GM19023 (cell line): ENCODE data around the gene ANKMY1.

Experiments used
- ATAC-seq: cut with Tn5 transposase; IDR thresholded peaks from one replicate; pipeline ENCODE4 v1.9.1; 2021; ENCODE audit warnings: mild to moderate bottlenecking, moderate library complexity; ENCODE audit not compliant: unreplicated experiment

ANKMY1 gene, protein sequence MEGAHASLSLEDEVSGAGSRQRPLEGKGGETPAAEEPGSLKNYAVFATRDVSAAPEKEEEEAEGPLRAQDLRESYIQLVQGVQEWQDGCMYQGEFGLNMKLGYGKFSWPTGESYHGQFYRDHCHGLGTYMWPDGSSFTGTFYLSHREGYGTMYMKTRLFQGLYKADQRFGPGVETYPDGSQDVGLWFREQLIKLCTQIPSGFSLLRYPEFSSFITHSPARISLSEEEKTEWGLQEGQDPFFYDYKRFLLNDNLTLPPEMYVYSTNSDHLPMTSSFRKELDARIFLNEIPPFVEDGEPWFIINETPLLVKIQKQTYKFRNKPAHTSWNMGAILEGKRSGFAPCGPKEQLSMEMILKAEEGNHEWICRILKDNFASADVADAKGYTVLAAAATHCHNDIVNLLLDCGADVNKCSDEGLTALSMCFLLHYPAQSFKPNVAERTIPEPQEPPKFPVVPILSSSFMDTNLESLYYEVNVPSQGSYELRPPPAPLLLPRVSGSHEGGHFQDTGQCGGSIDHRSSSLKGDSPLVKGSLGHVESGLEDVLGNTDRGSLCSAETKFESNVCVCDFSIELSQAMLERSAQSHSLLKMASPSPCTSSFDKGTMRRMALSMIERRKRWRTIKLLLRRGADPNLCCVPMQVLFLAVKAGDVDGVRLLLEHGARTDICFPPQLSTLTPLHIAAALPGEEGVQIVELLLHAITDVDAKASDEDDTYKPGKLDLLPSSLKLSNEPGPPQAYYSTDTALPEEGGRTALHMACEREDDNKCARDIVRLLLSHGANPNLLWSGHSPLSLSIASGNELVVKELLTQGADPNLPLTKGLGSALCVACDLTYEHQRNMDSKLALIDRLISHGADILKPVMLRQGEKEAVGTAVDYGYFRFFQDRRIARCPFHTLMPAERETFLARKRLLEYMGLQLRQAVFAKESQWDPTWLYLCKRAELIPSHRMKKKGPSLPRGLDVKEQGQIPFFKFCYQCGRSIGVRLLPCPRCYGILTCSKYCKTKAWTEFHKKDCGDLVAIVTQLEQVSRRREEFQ

DNA sequence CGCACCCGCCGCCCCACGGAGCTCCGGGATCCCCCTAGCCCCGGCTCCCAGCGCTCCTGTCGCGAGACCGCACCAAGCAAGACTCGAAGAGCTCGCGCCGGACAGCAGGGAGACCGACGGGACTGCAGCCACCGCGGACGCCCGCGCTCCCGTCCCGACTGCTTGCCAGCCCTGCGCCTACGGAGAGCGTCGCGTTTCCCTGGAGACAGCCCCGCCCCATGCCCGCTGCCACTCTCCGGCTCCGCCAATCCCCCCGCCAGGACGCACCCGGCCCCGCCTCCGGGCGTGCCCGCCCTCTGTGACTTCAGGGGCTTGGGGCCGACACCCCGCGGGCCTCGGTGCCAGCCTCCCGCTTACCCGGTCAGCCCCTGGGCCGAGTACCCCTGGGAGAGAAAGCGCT is at the start of gene ANKMY1:
ANKMY1 (minus strand) TSS at position 181 of the 400 bp plus-strand sequence. CDS start 653 bp downstream, outside the sequence.
- no peak for ATAC-seq

DNA sequence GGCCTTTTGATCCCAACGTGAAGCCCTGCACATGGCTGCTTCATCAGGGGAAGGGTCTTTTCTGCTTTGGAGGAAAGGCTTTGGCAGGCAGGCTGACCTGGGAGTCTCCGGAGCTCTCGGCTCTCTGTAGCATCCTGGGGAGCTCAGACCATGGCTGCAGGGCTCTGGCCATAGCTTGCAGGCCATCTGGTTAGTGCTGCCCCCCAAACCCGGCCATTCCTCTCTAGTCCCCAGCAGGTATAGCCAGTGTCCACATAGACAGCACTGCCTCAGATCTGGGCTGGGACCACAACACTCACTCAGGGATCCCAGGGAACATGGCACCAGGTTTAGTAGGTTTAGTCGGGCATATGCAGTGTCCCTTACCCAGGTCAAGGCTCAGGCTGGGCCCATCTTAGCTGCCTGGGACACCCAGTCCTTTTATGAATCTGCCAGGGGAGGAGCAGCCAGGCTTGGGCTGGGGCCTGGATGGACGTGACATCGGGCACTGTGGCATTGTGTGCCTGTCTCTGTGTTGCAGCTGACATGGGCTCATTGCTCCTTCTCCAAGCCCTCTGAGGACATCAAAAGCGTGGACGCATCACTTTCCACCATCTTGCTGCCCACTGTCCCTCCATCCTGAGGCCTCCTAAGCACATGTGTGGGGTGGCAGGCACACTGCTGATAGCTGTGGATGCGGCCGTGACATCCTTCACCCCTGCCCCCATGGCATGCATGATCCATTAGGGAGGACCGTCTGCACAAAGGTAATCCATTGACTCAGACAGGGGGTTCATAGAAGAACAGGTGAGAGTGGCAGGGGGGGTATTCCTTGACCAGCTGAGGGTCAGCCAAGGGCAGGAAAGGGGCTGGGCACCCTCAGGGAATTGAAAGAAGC is 48.3 kb upstream of the ANKMY1 start:
- no peak for ATAC-seq

DNA sequence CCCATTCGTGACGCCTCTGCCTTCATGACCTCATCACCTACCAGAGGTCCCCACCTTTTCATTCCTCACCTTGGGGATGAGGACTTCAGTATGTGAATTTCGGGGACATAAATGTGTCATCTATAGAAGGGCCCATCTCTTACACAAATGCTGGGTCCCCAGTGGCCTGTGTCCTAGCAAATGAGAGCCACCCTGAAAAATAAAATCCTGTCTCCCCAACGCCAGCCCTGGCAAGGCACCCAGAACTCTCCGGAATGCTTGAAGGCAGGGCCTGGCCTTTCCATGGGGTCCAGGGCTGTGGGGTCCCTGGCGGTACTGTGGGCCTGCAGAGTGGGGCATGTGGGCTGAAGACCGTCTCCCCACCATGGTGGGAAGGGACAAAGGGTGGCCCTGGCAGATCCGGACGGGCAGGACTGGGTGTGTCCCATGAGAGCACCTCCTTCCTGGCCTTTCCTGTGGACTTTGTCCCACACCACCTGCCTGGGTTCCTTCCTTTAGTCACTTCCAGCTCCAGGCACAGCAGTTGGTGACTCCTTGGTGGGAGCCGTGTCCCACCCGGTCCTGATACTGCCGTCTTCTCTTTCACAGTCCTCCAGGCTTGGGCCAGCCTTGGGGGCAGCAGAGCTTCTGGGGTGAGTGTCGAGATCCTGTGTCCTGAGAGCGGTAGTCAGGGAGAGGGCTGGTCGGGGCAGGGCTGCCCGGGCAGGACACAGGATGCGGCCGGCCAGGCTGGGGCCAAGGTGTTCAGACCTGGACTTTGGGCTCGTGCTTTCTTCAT is 47.3 kb upstream of the ANKMY1 start:
- ATAC-seq = no peak

DNA sequence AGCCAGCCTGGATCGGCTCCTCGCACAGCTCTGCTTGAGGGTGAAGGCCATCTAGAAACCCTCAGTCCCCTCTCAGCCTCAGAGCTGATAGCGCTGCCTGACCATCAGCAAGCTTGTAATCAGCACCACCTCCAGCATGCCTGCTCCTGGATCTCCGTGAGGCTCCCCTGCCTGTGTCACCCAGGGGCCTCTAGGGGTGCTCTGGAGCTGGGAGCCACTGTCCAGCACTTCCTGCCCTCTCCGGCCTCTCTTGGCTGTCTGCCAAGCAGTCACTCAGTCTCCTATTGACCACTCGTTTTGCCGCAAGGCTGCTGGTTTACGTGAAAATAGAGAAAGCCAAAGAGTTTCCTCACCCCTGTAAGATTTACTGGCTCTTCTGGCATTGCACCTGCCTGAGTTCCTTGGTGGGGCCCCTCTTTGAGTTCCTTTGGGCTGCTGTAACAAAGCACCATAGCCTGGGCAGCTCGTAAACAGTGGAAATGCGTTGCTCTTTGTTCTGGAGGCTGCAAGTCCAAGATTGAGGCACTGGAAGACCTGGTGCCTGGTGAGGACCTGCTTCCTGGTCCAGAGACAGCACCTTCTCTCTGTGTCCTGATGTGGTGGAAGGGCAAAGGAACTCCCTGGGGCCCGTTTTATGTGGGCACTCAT is 46.6 kb upstream of the ANKMY1 start:
- no peak for ATAC-seq

DNA sequence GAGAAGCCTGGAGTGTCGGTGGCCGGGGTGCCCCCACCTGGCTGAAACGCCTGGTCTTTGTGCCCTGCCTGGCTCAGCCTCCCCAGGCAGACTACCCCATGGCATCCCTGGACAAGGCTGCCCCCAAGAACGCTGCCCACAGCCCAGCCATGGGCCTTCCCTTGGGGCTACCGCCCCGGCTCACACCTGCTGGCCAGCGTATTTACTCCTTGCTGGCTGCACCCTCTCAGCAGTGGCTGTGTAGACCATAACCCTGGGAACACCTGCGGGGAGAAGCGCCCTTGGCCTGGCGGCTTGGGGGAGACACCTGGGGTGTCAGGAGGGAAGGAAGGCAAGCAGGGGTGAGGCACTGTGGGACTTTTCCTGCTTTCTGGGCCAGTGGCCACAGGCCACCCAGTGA is 46.1 kb upstream of the ANKMY1 start:
- no peak for ATAC-seq

DNA sequence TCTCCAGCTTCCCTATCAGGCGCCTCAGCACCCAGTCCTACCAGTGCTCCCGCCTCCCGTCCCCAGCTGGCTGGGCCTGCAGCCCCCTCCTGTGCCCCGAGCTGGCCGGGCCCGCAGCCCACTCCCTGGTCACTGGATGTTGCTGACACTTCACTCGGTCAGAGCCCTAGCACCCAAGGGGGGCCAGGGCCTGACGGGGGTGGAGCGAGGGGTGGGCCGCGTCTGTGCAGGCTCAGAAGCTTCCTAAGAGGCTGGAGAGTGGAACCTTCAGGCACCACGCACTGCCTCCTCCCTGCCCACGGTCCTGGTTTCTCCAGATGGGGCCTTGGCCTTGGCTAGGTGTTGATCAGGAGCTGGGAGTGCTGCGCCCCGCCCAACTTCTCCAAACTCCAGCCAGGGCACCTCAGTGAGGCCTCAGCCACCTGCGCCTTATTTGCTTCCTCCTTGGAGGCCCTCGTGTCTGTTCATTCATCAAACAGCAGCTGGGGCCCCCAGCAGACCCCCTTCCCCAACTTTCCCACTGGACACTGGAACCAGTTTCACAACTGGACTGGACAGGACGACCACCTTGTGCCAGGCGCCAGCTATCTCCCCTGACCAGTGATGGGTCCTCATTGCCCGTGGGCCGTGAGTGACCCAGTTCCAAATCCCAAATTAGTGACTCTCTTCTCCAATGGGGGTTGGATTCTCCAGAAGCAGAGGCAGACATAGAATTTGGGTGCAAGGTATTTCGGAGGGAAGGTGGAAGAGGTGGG is 45.5 kb upstream of the ANKMY1 start:
- no peak for ATAC-seq

DNA sequence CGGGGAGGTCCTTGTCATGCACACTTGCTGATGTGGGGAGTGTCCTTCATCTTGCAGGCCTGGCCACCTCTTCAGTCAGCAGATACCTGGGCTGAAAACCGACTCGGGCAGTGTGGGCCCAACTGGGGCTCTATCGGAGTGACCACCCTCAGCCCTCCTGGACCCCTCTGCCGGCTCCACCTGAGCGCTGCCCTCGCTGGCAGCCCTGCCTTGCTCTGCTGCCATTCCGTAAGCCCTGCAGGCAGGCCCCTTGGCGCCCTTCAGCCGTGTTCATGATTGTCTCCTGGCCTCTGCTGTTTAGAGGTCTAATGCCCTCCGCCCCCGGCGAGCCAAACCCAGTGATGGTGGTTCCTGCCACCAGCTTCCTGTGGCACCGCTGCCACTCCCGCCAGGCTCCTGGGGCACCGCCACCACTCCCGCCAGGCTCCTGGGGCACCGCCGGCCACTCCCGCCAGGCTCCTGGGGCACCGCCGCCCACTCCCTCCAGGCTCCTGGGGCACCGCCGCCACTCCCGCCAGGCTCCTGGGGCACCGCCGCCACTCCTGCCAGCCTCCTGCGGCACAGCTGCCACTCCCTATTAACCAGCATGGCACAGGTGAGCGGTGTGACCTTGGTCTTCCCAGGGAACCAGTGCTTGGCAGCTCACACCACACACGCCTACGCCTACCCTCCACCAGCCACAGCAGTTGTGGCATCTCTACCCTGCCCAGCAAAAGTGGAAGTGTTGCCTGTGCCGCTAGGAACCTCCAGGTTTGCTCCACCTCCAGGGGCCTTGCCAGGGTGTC is 44.7 kb upstream of the ANKMY1 start:
- no peak for ATAC-seq

DNA sequence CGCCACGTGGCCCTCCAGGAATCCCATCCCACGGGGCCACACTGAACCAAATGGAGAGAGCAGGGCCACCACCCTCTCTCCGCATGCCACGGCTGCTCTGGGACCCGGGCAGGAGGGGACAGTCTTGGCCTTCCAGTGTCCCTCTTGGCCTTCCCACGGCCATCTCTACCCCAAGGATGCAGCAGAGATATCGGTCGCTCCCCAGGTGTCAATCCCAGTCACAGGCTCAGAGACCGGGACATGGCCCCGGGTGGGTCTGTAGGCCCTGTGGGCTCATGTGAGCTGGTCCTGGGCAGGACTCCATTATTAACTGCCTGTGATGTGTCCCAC is 44.0 kb upstream of the ANKMY1 start:
- no peak for ATAC-seq

DNA sequence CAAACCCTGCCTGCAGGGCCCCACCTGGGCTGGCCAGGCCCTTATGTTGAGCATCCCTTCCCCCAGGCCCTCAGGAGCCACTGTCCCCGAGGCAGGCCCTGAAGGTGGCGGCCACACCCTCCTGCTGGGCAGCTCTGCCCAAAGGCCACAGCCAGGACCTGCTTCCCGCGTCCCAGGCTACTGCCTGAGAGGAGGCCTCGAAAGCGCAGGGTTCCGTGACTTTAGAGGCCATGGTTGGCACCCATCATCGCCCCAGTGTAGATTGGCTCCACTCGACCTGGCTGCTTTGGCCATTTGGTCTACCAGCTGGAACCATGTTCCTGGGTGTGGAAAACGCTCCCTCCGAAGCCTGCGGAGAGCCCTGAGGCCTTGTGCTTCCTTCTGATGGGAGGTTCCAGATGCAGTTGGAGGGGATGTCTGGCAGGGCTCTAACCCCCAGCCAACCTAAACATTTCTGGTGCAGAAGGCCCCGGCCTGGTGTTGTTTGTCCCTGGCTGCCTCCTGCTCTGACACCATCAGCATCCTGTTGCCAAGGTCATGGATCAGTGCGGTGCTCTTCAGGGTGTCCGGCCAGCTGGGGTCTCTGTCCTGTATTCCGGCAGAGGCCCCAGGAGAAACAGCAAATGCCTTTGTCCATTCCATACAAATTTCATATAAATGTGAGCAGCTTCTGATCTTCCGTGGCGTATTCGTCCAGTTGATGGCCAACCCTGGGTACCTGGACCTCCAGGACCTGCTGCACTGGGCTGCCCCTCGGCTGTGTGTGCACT is 43.5 kb upstream of the ANKMY1 start:
- no peak for ATAC-seq

DNA sequence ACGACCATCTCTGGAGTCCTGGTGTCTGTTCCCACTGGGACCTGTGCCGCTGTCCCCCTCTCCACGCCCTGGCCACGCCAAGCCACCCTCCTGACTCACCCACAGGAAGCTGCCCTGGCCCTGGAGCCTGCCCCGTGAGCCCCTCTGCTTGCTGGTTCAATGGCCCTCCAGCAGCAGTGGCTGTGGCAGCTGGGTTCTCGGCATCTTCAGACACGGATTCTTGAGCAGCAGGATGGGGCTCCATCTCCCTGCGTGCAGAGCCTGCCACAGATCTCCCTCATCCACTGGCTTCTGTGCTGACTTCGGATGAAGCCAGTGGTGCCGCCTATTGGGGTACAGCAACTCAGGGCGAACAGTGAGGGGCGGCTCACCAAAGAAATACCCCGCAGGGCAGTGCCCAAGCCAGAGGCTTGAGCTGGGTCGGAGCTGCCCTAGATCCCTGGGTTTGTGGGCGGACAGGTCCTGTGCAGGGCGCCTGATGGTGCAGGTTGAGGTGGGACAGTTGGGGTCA is 42.7 kb upstream of the ANKMY1 start:
- ATAC-seq = no peak

DNA sequence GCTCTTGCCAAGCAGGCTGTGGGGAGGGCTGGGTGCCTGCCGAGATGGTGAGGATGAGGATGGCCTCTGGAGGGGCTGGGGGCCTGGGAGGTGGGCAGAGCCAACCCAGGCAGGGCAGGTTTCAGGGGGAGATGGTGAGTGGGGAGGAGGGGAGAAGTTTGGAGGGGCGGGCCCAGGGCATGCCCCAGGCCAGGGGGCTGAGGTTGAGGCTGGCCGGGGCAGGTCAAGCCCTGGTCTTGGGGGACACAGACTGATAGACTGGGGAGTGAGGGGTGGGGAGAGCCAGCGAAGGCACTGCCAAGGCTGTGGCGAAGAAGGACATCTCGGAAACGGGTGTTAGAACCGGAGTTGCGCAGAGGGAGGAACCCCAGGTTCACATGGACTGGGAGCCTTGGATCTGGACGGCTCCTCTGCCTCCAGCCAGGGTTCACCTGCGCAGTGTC is 41.4 kb upstream of the ANKMY1 start:
- ATAC-seq = no peak

DNA sequence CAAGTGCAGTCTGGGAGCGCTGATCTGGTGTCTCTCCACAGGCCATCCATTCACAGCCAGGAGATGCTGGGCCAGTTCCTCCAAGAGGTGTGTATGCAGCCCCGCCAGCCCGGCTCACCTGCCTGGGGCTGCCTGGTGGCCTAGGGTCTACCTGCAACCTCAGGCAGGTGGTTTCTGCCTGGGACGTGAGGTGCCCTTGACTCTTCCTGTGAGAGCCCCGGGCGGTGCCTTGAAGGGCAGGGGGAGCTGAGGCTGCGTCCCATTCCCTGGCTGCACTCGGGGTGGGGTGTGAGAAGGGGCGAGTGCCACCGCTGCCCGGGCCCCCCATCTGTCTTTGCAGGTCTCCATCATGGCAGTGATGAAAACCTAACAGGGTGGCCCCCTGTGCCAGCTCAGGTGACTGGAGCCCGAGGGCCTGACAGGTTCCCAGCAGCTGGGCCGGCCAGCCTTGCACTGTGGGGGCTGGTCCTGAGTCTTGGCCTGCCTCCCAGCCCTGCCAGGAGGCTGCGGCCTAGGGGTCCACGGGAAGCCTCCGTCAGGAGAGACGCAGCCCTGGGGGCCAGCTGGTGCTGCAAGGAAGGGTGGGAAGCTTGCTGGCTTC is 40.6 kb upstream of the ANKMY1 start:
- no peak for ATAC-seq

DNA sequence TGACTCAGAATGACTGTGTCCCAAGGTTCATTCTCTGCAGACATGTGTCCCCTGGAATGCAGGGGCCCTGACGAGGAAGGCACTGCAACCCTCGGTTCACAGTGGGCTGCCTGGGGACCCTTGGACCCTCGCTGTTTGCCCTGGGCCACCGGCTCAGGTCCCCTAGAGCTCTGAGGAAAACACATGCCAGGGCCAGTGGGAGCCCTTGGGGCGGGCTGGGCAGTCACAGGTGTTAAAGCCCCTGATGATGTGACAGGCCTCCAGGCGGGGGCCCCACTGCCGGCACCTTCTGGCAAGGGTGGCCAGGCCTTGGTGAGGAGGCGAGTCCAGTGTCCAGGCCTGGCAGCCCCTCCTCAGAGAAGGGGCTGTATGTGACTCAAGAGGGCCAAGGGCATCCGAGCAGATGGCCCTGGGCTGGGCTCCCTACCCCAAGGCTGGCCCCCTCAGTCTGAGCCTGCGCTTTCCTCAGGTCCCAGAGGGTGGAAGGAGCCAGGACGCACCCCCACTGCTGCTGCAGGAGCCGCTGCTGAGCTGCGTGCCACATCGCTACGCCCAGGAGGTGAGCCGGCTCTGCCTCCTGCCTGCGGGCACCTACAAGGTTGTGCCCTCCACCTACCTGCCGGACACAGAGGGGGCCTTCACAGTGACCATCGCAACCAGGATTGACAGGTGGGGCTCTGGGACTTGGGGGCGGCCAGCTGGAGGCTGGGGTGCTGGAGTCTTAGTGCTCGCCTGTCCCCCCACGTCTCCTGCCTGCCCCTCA is 39.8 kb upstream of the ANKMY1 start:
- no peak for ATAC-seq

DNA sequence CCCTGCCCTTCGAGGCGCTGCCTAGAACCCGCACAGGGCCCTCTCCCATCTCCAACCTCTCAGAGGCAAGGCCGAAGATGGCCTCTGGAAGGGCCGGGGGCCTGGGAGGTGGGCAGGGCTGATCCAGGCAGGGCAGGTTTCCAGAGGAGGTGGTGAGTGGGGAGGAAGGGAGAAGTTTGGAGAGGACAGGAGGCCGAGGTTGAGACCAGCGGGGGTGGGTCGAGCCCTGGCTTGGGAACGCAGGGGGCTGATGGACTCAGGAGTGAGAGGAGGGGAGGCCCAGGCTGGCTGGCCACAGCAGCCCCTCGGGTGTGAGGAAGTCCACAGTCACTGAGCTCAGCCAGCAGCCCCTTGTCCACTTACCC is 39.2 kb upstream of the ANKMY1 start:
- ATAC-seq = no peak

DNA sequence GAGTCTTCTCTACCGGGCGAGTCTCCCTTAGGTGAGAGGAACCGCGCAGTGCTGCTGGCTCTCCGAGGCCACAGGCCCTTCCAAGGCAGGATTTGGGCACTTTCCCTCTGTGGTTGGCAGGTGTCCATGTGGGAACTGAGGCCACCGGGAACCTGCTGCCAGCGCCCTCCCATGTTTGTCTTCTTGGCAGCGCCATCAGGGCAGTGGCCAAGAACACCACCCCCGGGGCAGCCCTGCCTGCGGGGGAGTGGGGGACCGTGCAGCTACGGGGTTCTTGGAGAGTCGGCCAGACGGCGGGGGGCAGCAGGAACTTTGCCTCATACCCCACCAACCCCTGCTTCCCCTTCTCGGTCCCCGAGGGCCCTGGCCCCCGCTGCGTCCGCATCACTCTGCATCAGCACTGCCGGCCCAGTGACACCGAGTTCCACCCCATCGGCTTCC is 38.7 kb upstream of the ANKMY1 start:
- ATAC-seq = no peak

DNA sequence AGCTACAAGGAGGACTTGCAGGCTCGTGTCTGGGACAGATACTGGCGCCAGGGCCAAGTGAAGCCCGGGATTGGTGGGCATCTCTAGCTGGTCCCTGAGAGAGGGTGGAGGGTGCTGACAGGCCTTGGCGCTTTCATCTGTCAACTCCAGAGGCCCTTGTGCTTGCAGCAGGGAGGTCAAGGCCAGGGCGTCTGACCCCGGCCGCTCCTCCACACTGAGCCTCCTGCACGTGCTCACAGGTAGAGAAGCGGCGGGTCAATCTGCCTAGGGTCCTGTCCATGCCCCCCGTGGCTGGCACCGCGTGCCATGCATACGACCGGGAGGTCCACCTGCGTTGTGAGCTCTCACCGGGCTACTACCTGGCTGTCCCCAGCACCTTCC is 38.3 kb upstream of the ANKMY1 start:
- no peak for ATAC-seq
